HEK293T (cell line): Measurements from ENCODE around the gene APOB.

Experiments
- BHLHE40 ChIP-seq: fragments of 450-650 bp; IDR thresholded peaks from 2 replicates; pipeline ENCODE4 v1.6.1; 2016; ENCODE audit warnings: mild to moderate bottlenecking, moderate library complexity, borderline replicate concordance
- LEF1 ChIP-seq: fragments of 450-650 bp; IDR thresholded peaks from 2 replicates; pipeline ENCODE4 v1.6.1; 2017; ENCODE audit warnings: mild to moderate bottlenecking, borderline replicate concordance
- ZNF384 ChIP-seq: fragments of 450-650 bp; IDR thresholded peaks from 2 replicates; pipeline ENCODE4 v1.6.1; 2016

DNA sequence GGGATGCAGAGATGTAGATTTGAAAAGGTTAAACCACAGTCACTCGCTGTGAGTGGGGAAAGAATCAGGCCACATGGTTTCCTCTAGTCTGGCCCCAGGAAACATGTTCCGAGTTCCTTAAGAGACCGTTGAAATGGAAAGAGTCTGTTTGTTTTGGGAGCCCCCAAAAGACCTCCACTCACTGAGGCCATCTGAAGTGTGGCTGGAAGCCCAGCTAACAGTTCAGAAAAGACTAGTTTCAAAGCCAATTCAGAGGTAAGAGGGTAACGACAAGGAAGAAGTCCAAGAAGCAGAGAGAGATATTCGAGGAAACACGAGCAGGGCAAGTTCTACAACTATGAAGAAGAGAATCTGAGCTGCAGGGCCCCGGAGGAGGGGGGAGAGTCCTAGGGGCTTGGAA, 61.0 kb downstream of the APOB start:
- TF ChIP-seq ZNF384 (no peak), BHLHE40 (no peak), LEF1 (no peak)
